Stimulated activated CD8-positive, alpha-beta memory T cell treated with anti-CD3 and anti-CD28 coated beads, Interleukin-12 subunit alpha, Interleukin-12 subunit beta, amount 100 ng/mL, for 24 hours (primary cell): ENCODE data around the gene ATP5PO.
"Not testable (repeated sequence)": the region's sequence is repeated elsewhere in the genome, so short reads cannot be mapped to it uniquely, and the experiment has no call there.

Experiments
- DNase-seq: peaks from one replicate; pipeline ENCODE4 v3.0.0-alpha.2; 2020; ENCODE audit errors: extremely low read depth

Gene ATP5PO

DNA sequence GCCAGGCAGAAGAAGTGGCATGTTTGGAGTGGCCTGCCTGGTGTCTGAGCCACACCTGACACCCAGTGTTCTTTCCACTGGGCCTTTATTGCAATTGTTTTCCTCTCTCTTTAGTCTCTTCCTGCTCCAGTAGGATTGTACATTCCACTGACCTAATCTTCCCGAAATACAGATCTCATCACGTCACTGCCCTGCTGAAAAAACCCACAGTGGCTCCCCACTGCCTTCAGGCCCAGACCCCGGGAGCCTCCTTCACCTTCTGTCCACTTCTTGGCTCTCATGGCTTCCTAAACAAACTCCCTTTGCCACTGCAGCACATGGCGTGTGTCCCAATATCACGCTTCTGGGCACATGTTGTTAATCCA is 25.3 kb upstream of the ATP5PO start:
- no peak for DNase-seq

DNA sequence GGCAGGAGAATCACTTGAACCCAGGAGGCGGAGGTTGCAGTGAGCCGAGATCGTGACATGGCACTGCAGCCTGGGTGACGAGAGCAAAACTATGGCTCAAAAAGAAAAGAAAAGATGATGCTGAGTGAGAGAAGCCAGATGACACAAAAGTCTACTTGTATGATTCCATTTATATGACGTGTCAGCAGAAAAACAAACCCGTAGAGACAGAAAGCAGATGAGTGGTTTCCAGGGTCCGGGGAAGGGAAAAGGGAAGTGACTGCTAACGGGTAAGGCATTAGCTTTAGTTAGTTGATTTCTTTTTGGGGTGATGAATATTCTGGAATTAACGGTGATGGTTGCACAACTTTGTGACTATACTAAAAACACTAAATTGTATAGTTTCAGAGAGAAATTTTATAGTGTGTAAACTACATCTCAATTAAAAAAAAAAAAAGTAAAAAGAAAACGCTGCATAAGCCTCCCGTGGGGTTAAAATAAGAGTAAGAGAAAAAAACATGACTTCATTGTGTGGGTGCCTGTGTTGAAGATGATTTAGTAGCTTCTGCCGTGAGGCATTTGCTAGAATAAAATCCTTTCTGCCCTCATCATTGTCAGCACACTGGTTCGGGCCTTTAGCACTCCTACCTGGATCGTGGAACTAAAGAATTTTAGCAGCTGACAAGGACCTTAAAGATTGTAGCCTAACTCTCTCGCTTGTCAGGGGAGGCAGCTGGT is 24.7 kb upstream of the ATP5PO start:
- DNase-seq, result no peak

- no peak for DNase-seq
Measured at GRCh38 chr21:33939226-33939625, 23.6 kb upstream of the ATP5PO start.

- no peak for DNase-seq
Measured at GRCh38 chr21:33938381-33938780, 22.8 kb upstream of the ATP5PO start.

- DNase-seq, result no peak
Measured at GRCh38 chr21:33937931-33938339, 22.3 kb upstream of the ATP5PO start.

DNA sequence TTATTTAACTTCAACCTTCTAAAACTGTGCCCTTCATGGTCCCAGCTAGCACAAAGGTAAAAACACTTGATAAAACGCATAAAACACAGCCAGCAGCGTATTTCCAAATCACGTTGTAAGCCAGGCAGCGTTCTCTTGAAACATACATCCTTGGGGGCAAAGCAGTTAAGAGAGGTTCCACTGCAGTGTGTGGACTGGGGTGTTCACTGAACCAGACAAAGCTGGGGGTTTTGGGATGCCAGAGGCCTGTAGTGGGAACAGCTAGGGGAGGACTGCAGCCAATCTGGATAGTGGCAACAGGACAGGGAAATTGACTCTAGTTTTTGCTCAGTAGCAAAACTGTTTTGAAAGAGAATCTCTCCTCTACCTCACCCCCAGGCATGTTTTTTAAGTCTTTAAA is 21.5 kb upstream of the ATP5PO start:
- DNase-seq, result no peak

DNA sequence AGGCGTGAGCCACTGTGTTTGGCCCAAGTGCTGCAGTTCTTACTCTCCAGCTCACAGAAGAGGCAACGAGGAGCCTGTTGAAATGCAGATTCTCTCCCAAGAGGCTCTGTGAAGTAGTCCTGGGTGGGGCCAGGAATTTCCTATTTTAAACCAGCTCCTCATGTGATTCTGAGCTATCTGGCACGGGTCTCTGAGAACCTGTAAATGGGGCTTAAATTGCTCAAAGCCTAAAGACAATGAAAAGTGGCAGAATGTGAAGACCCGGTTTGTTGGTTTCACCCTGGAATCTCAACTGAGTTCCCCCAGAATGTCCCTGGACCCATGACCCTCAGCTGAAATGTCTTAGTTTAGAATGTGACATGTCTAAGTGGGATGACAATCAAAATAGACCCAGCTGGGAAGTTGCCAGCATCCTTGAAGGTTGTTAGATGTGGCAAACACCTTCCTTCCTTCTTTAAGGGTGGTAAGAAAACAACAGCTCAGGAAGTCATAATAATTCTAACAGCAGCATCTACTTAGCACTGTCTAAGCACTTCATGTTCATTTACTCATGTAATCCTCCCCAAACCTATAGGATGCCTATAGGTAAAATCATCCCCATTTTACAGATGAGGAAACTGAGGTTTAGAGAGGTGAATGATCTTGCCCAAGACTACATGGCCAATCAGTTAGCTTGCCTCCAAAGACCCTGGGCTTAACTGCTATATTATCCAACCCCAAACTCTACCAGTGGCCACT is 20.9 kb upstream of the ATP5PO start:
- no peak for DNase-seq

DNA sequence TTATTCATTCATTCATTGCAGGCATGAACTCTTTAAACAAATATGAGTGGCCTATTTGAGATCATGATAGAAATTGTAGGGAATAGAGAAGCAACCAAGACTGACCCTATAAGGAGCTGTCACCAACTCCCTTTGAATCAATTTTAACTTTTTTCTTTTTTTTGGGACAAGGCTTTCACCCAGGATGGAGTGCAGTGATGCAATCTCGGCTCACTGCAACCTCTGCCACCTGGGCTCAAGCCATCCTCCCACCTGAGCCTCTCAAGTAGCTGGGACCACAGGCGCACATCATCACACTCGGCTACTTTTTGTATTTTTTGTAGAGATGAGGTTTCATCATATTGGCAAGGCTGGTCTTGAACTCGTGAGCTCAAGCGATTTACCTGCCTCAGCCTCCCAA is 17.1 kb upstream of the ATP5PO start:
- no peak for DNase-seq

DNA sequence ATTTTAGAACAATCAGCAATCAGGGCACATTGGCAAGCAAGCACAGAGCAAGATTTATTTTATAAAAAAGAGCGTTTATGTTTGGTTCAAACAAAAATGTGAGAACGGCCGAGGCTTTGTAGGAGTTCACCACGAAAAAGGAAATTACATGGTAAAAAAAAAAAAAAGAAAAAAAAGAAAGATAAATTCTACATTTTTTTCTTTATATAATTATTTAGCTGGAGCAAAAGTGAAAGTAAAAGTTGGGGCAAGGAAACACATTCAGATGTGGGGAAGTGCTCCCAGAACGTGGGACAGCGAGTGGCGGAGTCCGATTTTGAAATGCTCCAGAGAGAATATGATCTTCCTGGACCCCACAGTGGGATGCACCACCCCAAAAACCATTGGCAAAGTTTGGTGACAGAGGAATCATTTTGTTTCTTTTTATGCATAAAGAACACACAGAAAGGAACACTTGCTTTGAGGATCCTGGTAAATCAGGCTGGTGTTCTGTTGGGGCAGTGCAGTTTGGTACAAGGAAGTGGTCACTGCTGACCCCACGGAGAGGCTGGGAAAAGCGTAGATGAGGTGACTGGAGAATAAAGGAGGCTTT is 16.3 kb upstream of the ATP5PO start:
- DNase-seq, result no peak

- DNase-seq, result not testable (repeated sequence)
Measured at GRCh38 chr21:33931052-33931798, 15.6 kb upstream of the ATP5PO start.

GRCh38 chr21:33926248-33926647 is 10.6 kb upstream of the ATP5PO start:
- DNase-seq, result not testable (repeated sequence)

DNA sequence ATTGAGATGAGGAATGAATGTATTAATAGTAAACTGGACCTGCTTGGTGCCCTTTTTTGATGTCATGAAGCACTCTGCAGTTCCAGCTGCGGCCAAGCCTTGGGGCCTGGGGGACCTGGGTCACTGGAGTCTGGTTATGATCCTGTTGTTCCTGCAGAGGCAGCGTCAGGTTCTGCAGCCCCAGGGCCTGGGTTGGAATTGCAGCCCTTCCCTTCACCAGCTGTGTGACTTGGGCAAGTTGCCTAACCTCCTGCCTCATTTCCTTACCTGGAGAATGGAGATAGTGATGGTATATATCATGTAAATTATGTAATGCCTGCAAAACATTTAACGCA is 9.1 kb upstream of the ATP5PO start:
- no peak for DNase-seq

- peak; percentile 66 for DNase-seq
Measured at GRCh38 chr21:33924079-33924765, 8.6 kb upstream of the ATP5PO start.

- DNase-seq, result no peak
Measured at GRCh38 chr21:33917421-33917820, 1.8 kb upstream of the ATP5PO start.

GRCh38 chr21:33916200-33916567 is 580 bp upstream of the ATP5PO start:
- DNase-seq, result no peak

GRCh38 chr21:33914188-33914587 is 1.4 kb downstream of the ATP5PO start:
- no peak for DNase-seq

DNA sequence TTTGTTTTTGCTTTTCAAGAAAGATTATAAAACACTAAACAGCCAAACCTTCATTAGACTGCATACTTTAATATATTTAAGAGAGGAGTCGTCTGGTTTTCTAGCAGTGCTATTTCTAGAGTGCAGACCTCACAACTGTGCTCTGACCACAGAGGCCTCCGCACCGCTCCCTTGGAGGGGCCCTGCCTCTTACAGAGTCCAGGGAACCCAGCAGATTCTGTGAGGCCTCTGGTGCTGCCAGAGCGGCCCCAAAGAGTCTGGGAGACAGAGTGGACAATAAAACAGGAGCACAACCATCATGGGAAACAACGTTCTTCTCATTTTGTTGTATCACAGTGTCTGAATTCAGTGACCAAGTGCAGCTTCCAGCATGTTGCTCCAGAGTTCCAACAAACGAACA is 5.8 kb downstream of the ATP5PO start:
- no peak for DNase-seq

DNA sequence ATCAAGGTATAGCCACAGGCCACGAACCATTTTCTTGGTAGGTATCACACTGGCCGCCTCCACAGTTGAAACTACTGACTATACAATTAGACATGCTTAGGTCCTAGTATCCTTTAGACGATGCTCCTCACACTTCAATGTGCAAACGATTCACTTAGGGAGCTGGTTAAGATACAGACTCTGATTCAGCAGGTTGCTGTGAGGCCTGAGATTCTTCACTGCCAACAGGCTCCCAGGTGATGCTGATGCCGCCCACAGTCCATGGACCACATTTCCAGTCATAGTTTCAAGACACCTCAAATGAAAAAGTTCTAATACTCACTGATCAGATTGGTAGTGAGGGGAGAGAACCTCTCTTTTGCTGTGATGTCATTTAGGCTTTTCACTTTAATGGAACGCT is 6.8 kb downstream of the ATP5PO start:
- DNase-seq, result no peak

- DNase-seq, result no peak
Measured at GRCh38 chr21:33904041-33904440, 11.6 kb downstream of the ATP5PO start.

- no peak for DNase-seq
Measured at GRCh38 chr21:33902349-33902748, 13.3 kb downstream of the ATP5PO start.

- DNase-seq, result no peak
Measured at GRCh38 chr21:33901412-33902288, 14.0 kb downstream of the ATP5PO start.
